HepG2 (cell line): ENCODE data around the gene KLHL36. TPM values are rescaled to one million over a fixed set of nuclear protein-coding genes. Genes with fewer than 3 reads are reported as not detected.
A peak's percentile ranks its signal among the peaks of the same experiment; 100 is the strongest.

ENCODE experiments used
- CEBPB ChIP-seq: IDR thresholded peaks from 2 replicates; pipeline ENCODE4 v1.6.1; 2011; ENCODE audit warnings: low read depth, low read length, improper control_type of control experiment, borderline replicate concordance
- ERF ChIP-seq: IDR thresholded peaks from 2 replicates; pipeline ENCODE4 v1.6.1; 2018; ENCODE audit warnings: missing biosample characterization, missing genetic modification reagents
- FOXO4 ChIP-seq: sonication (generic); formaldehyde crosslinking; conservative IDR thresholded peaks from 2 replicates; pipeline ENCODE4 v1.8.1; 2023; ENCODE audit warnings: missing genetic modification reagents
- GFI1 ChIP-seq: sonication (generic); formaldehyde crosslinking; IDR thresholded peaks from 2 replicates; pipeline ENCODE4 v1.5.0; 2020; ENCODE audit warnings: missing genetic modification reagents, mild to moderate bottlenecking, borderline replicate concordance
- JDP2 ChIP-seq: sonication (generic); formaldehyde crosslinking; IDR thresholded peaks from 2 replicates; pipeline ENCODE4 v1.8.1; 2022; ENCODE audit warnings: missing genetic modification reagents, borderline replicate concordance
- MAFG ChIP-seq: sonication (generic); formaldehyde crosslinking; IDR thresholded peaks from 2 replicates; pipeline ENCODE4 v1.5.1; 2020; ENCODE audit warnings: mild to moderate bottlenecking, missing genetic modification reagents
- MATR3 ChIP-seq: sonication (generic); formaldehyde crosslinking; IDR thresholded peaks from 2 replicates; pipeline ENCODE4 v1.4.0; 2020; ENCODE audit warnings: missing genetic modification reagents
- MAZ ChIP-seq, 2 experiments: sonication (generic) in 1 of 2; formaldehyde crosslinking in 1 of 2; IDR thresholded peaks; 2 replicates each; pipeline versions ENCODE4 v1.5.0 to v1.6.1; 2012 to 2020; ENCODE audit warnings: low read depth in 2 of 2, mild to moderate bottlenecking in 2 of 2, borderline replicate concordance in 1 of 2, improper control_type of control experiment in 1 of 2, low read length in 1 of 2, missing genetic modification reagents in 1 of 2, moderate library complexity in 1 of 2
- MXI1 ChIP-seq: IDR thresholded peaks from 3 replicates; pipeline ENCODE4 v1.6.1; 2012; ENCODE audit warnings: low read depth, low read length, inconsistent platforms, borderline replicate concordance
- PAWR ChIP-seq: sonication (generic); formaldehyde crosslinking; IDR thresholded peaks from 2 replicates; pipeline ENCODE4 v1.4.0; 2020; ENCODE audit warnings: missing genetic modification reagents, mild to moderate bottlenecking, borderline replicate concordance
- PLSCR1 ChIP-seq: sonication (generic); formaldehyde crosslinking; IDR thresholded peaks from 2 replicates; pipeline ENCODE4 v1.5.0; 2020; ENCODE audit warnings: missing genetic modification reagents, mild to moderate bottlenecking, borderline replicate concordance
- RXRA ChIP-seq: sonication (generic); formaldehyde crosslinking; IDR thresholded peaks from 2 replicates; pipeline ENCODE4 v1.5.1; 2020; ENCODE audit warnings: missing genetic modification reagents
- SRSF1 ChIP-seq: fragments of 200-400 bp; formaldehyde crosslinking; optimal IDR thresholded peaks from 2 replicates; pipeline ENCODE3; 2017; ENCODE audit warnings: mild to moderate bottlenecking, low read depth, low read length, moderate library complexity
- SRY ChIP-seq: sonication (generic); formaldehyde crosslinking; IDR thresholded peaks from 2 replicates; pipeline ENCODE4 v1.8.0; 2022; ENCODE audit warnings: mild to moderate bottlenecking, missing genetic modification reagents
- SYNCRIP ChIP-seq: fragments of 200-400 bp; formaldehyde crosslinking; IDR thresholded peaks from 2 replicates; pipeline ENCODE4 v1.6.1; 2018; ENCODE audit warnings: mild to moderate bottlenecking, low read depth, low read length; ENCODE audit not compliant: insufficient read depth
- TBX2 ChIP-seq: sonication (generic); formaldehyde crosslinking; IDR thresholded peaks from 2 replicates; pipeline ENCODE4 v1.5.0; 2020; ENCODE audit warnings: missing genetic modification reagents, mild to moderate bottlenecking, borderline replicate concordance
- TEAD3 ChIP-seq: optimal IDR thresholded peaks from 2 replicates; pipeline ENCODE3; 2016; ENCODE audit warnings: borderline replicate concordance
- ZC3H4 ChIP-seq: sonication (generic); formaldehyde crosslinking; IDR thresholded peaks from 2 replicates; pipeline ENCODE4 v1.4.0; 2020; ENCODE audit warnings: missing genetic modification reagents, borderline replicate concordance
- ZFP90 ChIP-seq: sonication (generic); formaldehyde crosslinking; IDR thresholded peaks from 2 replicates; pipeline ENCODE4 v1.8.0; 2022; ENCODE audit warnings: missing genetic modification reagents, mild to moderate bottlenecking, inconsistent platforms, borderline replicate concordance
- ZNF20 ChIP-seq: sonication (generic); formaldehyde crosslinking; IDR thresholded peaks from 2 replicates; pipeline ENCODE4 v1.4.0; 2020; ENCODE audit warnings: mild to moderate bottlenecking, moderate library complexity, missing genetic modification reagents
- ZNF253 ChIP-seq: sonication (generic); formaldehyde crosslinking; IDR thresholded peaks from 2 replicates; pipeline ENCODE4 v1.8.0; 2022; ENCODE audit warnings: mild to moderate bottlenecking, missing genetic modification reagents, borderline replicate concordance
- ZNF430 ChIP-seq: sonication (generic); formaldehyde crosslinking; IDR thresholded peaks from 2 replicates; pipeline ENCODE4 v1.9.0; 2021; ENCODE audit warnings: mild to moderate bottlenecking, missing genetic modification reagents
- ZNF441 ChIP-seq: sonication (generic); formaldehyde crosslinking; IDR thresholded peaks from 2 replicates; pipeline ENCODE4 v1.7.0; 2021; ENCODE audit warnings: missing genetic modification reagents, borderline replicate concordance
- ZNF670 ChIP-seq: sonication (generic); formaldehyde crosslinking; IDR thresholded peaks from 2 replicates; pipeline ENCODE4 v1.8.0; 2022; ENCODE audit warnings: mild to moderate bottlenecking, missing genetic modification reagents, borderline replicate concordance
- ZNF747 ChIP-seq: sonication (generic); formaldehyde crosslinking; IDR thresholded peaks from 2 replicates; pipeline ENCODE4 v1.8.1; 2023; ENCODE audit warnings: missing genetic modification reagents, mild to moderate bottlenecking, borderline replicate concordance
- ZNF878 ChIP-seq: sonication (generic); formaldehyde crosslinking; IDR thresholded peaks from 2 replicates; pipeline ENCODE4 v1.8.1; 2023; ENCODE audit warnings: mild to moderate bottlenecking, missing genetic modification reagents, moderate library complexity
- polyA plus RNA-seq, 8 experiments: library from polyadenylated mRNA; depleted of rRNA in 3 of 8; stranded (reverse) in 7 of 8; unstranded in 1 of 8; fragments of >200 nt; fragmentation: Illumina TruSeq in 4 of 8; extraction: Trizol in 4 of 8; gene quantifications; 2 replicates each; pipeline versions ENCODE4 v1.2.1 to v1.2.3, GENCODE V29; 2011 to 2016; ENCODE audit warnings: low read depth in 4 of 8, missing spikeins in 1 of 8, mixed read lengths in 1 of 8; ENCODE audit not compliant: insufficient read depth in 1 of 8
- total RNA-seq, 5 experiments: library from RNA; depleted of rRNA; stranded (reverse); fragments of >200 nt; fragmentation: Illumina TruSeq; extraction: Trizol; gene quantifications; 2 replicates each; pipeline ENCODE4 v1.2.3, GENCODE V29; 2016; ENCODE audit warnings: low read depth in 1 of 5
- TF ChIP-seq, protein P1 (sequence below): sonication (generic); formaldehyde crosslinking; IDR thresholded peaks from 2 replicates; pipeline ENCODE4 v1.8.1; 2023; ENCODE audit warnings: mild to moderate bottlenecking, missing genetic modification reagents

Gene KLHL36
- total and polyA plus RNA-seq, 2 of the 13 experiments (the other 11 are each of a cell fraction or from before 2014, with no cell fraction given) = 24.3 to 26.0 TPM

DNA sequence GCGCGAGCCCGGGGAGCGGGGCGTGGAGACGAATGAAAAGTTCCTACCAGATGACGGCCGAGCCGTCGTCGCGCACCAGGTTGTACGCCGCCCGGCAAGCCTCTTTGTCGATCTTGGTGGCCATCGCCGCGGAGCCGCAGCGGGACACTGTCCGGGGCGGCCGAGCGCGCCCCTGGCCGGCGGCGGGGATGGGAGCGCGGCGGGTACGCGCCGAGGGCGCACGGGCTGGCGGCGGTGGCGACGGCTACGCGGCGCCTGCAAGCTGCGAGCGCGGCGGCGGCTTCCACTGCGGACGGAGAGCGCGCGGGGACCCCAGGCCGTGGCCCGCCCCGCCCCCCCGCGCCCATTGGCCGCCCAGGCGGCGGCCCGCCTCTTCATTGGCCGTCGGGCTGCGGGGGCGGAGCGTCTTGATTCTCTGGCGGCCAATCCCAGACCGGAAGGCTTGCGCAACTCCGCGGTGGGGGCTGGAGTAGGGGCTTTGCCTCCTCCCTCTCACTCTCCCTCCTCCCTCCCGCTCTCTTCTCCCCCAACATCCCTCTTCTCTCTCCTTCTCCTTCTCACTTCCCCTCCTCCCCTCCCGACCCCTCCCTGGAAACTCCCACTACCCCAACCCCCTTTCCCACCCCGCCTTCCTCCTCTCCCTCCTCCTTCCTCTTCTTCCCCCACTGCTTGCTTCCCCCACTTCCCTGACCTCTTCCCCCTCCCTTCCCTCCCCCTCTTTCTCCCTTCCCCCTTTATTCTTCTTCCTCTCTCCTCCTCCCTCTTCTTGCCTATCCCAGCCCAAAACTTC lies 30.3 kb upstream of the KLHL36 start, which contains the start of gene COTL1 (continued):
- TF ChIP-seq FOXO4 (CRISPR knock-in tag) = no peak
- 0 out of 2 replicates have a peak, but pooled peaks have one; percentile 2 for TF ChIP-seq ZNF430 (CRISPR knock-in tag)
- no peak for TF ChIP-seq SYNCRIP
- TF ChIP-seq ZNF747 = no peak
- TF ChIP-seq RXRA (CRISPR knock-in tag) = no peak
- TF ChIP-seq PAWR (CRISPR knock-in tag) = no peak
- TF ChIP-seq, protein P1, sequence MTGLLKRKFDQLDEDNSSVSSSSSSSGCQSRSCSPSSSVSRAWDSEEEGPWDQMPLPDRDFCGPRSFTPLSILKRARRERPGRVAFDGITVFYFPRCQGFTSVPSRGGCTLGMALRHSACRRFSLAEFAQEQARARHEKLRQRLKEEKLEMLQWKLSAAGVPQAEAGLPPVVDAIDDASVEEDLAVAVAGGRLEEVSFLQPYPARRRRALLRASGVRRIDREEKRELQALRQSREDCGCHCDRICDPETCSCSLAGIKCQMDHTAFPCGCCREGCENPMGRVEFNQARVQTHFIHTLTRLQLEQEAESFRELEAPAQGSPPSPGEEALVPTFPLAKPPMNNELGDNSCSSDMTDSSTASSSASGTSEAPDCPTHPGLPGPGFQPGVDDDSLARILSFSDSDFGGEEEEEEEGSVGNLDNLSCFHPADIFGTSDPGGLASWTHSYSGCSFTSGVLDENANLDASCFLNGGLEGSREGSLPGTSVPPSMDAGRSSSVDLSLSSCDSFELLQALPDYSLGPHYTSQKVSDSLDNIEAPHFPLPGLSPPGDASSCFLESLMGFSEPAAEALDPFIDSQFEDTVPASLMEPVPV (CRISPR knock-in tag) = no peak
- TF ChIP-seq SRSF1 = no peak
- no peak for TF ChIP-seq PLSCR1
- TF ChIP-seq ZNF670 (CRISPR knock-in tag) = no peak
- TF ChIP-seq MXI1 = no peak; the same call in 2 of the 3 replicates
- no peak for TF ChIP-seq MATR3 (CRISPR knock-in tag)
- no peak for TF ChIP-seq MAFG (CRISPR knock-in tag)
- TF ChIP-seq GFI1 (CRISPR knock-in tag) = no peak
- TF ChIP-seq ZNF20 (CRISPR knock-in tag) = no peak
- no peak for TF ChIP-seq TEAD3 (CRISPR knock-in tag)
- no peak for TF ChIP-seq ZFP90 (CRISPR knock-in tag)
- TF ChIP-seq MAZ (IDR thresholded peaks at IDR 0.05; ENCODE audit: borderline replicate concordance, low read depth, low read length) = peak; percentile 100
- peak; percentile 93 for TF ChIP-seq MAZ (CRISPR knock-in tag; IDR thresholded peaks at IDR 0.05; ENCODE audit: low read depth)
- TF ChIP-seq ZNF878 (CRISPR knock-in tag) = no peak
- 0 out of 2 replicates have a peak, but pooled peaks have one; percentile 16 for TF ChIP-seq ZNF253
- no peak for TF ChIP-seq TBX2 (CRISPR knock-in tag)
- no peak for TF ChIP-seq JDP2 (CRISPR knock-in tag)
- peak; percentile 46; the same call in 1 of the 2 replicates for TF ChIP-seq ERF
- peak; percentile 100 for TF ChIP-seq CEBPB
- TF ChIP-seq ZC3H4 (CRISPR knock-in tag) = no peak
- TF ChIP-seq SRY (CRISPR knock-in tag) = no peak
- TF ChIP-seq ZNF441 = no peak; the same call in 1 of the 2 replicates
